Cerebellar cortex (tissue), 1 donor: ENCODE results near the gene CAMK2D.
A peak's percentile ranks its signal among the peaks of the same experiment; 100 is the strongest.

Experiments
- DNase-seq: peaks from one replicate; pipeline ENCODE4 v3.0.0-alpha.2; 2015; ENCODE audit warnings: low spot score

CAMK2D gene

DNA sequence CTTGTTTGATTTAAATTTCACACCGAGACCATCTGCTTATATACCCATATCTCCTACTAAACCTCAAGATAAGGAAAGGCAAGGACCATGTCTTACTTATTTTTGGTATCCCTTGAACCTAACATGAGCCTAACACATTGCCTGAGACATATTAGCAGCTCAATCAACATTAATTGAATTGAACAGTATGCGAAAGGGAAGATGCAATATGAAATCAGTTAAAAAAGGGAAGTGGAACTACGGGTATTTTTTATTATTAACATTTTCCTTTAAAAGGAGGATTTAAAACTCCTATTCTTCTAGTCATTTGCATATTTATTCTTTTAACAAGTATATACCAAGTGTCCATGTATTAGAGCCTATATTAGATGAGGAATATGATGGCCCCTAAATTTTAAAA is 197.0 kb downstream of the CAMK2D start:
- DNase-seq, result no peak

DNA sequence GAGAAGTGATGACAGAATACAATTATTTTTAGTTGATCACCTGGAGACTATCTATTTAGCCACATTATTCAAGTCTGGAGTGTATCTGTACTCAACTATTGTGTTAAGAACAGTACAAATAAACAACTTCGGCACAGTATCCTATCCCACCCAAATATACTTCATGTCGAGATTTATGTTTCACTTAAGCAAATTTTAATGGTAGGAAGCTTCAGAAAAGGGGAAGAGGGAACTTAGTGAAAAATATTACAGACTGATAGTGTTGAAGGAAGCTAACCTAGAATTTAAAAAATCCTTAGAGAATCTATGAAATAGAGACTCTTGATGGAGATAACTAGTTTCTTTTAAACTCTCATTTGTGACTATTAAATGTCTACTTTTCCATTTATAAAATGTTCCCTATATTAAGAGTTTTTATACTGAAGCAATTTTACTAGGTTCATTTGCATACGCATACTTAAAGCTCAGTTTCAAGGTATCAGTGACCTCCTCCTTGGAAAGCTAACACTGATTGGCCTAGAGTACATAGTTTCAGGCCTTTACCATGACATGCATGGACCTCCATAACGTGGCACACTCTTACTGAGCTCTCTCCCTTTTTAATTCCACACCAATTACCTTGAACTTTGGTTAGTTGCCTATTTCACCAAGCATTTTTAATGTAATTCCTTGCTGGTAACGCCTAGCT is 197.7 kb downstream of the CAMK2D start:
- DNase-seq, result no peak

DNA sequence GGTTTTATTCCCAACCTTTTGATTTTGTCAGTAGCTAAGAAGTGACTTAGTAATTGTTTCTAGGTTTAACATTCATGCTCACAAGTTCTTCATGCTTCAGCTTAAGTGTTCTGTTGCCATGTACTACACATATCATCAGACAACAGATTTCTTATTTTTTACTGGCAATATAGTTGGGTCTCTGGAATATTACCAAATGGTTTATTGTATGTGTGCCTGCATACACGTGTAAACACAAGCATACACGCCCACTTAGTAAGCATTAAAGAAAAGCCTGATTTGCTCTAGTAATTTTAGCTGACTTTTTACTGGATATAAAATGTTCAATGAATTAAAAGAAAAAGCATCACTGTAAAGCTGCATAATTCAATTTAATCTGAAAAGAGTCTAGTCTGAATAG is 199.8 kb downstream of the CAMK2D start:
- DNase-seq, result no peak

DNA sequence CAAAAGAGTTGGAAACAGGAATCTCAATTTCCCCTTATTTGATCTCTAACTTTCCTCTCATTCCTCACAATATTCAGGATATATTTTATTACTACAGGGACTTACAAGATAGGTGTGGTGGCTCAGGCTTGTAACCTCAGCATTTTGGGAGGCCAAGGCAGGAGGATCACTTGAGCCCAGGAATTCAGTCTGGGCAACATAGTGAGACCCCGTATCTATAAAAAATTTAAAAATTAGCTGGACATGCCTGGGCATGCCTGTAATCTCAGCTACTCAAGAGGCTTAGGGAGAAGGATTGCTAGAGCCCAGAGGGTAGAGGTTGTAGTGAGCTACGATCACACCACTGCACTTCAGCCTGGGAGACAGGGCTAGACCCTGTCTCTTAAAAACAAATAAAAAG is 200.4 kb downstream of the CAMK2D start:
- no peak for DNase-seq

DNA sequence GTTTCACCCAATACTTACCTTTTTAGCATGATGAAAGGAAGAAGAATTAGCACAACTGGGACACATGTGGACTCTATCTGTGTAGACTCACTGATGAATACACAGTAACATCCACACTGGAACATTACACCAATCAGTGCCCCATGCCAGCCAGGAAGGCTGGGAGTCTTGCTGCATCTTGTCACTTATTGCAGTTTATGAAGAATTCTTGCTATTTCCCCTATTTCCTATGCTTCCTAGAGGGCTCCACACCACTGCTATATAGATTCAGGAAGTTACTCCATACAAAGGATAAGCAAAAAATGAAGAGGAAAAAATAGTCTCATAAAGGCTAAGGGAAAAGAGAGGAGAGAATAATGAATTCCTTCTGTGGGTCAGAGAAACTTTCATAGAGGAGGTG is 201.0 kb downstream of the CAMK2D start:
- no peak for DNase-seq

DNA sequence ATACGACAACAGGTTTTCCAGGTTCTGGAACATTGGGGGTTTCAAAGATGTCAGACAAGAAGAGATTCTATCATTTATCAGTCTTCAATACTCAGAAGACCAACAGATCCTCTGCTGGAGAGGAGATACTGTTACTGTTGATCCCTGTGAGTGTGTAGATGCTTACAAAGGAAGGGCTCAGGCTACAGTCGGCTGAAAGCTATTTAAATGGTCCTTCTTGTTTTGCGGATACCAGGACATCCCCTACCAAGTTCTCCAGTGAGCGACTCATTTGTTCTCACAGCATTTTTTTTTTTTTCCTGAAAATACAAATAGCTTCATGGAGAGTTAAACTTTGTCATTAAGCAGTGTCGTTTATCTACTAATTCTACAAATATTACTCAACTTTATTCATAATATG is 201.6 kb downstream of the CAMK2D start:
- DNase-seq, result no peak

DNA sequence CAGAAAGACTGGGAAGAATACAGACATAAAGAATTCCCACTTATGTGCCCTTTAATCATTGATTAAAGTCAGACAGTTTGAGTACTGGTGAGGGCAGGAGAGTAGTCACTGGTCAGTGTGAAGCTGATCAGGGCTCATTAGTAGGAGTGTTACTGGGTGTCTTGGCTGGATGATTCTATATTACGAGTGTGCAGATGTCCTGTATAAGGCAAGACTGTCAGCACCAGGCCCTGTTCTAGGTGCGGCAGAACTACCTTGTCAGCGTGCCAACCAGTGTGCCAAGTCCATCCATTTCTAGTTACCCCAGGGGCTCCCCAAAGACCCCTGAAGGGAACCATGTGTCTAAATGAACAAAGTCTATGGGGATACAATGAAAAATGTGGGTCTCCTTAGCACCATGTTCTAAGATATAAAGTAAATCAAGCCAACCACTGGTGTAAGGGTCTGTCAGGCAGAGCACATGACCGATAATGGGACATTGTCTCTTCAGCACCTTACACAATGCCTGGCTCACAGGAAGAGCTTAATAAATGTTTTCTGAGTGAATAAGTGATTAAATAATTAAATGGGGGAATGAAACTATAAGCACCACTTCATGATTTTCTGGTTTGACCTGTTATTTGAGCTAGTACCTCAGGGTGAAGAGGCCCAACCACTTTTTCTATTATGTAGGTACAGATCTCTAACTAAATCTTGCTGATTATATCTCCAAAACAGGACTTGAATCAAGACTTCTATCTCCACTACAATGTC is 205.0 kb downstream of the CAMK2D start:
- no peak for DNase-seq

DNA sequence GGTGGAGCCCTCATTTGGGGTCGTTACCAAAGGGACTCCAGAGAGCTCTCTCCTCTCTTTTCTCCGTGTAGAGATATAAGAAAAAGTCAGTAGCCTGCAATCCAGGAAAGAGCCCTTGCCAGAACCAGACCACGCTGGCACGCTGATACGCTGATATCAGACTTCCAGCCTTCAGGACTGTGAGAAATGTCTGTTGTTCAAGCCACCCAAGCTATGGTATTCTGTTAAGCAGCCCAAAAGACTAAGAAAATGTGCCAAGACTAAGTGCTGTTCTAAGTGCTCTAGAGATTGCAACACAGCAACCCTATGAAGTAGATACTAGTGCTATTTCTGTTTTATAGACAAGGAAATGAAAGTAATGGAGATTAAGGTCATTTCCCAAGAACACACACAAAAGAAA is 205.7 kb downstream of the CAMK2D start:
- no peak for DNase-seq

DNA sequence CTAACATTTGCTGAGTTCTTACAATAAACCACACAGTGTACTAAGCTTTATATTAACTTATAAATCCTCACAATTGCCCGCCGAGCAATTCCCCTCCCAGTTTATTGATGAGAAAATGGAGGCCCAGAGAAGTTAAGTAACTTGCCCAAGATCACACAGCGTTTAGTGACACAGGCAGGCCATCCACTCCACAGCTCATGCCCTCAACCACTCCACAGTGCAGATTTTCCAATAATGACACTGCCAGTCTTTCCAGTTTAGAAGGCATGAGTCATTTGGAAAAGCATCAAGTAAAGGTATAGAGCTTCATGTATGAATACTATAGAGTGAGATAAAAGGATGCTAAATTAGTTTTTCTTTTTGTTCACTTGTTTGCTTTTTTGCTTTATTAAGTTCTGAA is 208.5 kb downstream of the CAMK2D start:
- DNase-seq, result no peak

DNA sequence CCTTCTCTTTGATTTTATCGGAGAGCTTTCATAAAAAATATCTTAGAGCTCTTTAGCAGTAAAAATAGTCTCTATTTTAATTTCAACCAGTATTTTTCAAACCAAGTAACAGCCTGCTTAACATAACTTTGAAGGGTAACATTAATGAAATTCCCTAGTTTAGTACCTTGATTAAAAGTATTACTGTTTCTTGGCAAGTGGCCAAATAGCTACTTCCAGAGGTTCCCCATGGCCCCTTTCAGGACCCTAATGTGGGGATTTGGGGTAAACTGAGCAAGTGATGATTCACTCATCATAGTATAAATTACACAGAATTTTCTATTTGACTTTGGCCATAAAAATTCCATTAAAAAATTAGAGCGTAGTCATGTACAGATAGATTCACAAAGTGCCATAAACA is 211.0 kb downstream of the CAMK2D start:
- no peak for DNase-seq

DNA sequence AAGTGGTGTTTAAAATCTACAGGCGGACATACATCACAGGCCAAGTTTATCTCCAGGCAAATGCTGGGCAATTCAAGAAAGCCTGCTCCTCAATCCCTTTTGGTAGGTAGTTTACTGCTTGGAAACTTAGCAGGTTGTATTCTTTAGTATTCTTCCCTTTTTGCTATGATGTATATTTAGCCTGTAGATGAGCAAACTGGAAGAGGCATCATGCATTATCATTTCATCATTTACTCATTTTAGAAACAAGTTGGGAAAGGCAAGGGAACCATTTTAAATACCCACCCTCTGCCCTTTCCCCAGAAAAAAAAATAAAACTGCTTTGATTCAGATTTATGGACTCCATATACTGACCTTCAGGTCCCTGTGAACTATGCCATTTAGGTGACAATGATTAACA is 213.2 kb downstream of the CAMK2D start:
- DNase-seq, result no peak

DNA sequence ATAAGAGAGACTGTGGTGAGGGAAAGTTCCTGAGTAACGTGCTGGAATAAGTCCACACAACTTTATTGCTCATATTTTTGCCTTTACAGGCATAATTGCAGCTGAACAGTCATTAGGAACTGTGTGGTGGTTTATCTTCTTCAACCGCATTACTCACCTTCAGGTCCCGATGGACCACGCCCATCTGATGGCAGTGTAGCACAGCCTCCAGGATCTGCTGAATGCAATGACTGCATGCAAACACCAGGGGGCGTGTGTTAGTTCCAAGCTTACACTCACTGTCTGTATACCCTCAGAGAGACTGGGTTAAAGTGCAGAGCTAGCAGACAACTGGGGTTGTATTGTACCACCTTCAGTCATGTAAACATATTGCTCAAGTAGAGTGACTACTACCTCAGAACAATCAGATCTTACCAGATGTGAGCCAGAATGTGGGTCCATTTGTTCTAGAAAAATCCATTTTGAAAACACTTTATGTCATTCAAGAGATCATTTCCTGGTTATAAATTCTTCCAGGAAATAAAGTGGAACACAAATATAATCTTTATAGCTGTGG is 214.0 kb downstream of the CAMK2D start:
- peak; percentile 86 for DNase-seq

DNA sequence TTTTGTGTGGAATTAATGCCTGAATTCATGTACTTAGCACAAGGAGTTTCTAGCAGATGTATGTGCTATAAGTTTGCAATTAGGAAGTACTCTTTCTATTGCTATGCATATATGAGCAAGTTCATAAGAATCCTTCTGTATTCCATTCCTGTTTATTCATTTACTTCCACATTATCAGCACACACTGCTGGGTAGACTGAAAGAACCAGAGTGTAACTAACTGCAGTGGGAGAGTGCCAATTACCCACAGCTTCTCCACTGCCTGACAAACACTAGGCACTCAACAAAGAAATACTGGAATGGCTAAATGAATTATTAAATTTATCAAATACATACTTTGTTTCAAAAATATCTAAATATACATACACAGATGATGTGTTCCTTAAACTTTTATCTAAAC is 219.6 kb downstream of the CAMK2D start:
- DNase-seq, result peak; percentile 33

DNA sequence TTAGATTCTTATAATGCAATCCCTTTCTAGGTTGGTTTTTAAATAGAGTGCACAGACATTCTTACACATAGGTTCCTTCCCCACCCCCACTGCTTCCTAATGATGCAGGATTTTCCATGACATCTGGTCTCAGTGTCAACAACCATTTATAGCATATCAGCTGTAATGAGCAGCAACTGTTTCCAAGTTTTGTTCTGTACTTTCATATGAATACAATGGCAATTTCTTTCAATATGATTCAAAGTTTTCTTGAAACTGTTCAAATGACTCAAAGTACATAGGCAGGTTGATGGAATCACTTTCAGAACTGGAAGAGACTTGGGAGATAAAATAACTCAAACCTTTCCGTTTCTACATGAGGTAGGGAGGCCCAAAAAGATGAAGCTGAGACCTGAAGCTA is 220.7 kb downstream of the CAMK2D start:
- peak; percentile 30 for DNase-seq

DNA sequence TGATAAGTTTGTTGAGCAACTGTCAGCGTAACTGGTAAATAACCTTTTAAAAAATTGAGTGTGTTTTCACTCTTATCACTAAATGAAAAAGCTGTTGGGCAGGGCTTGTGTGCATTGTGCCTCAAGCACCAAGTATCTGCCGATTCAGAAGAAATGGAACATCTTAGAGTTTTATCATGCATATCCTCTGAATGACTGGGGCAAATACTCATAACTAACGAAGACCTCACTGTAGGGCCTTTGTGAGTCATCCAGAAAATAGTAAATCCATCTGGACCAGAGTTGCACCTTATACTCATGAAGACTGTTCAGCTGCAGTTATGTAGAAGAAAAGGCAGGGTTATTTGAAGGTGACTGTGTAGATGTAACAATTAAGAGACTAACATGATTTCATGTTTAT is 222.1 kb downstream of the CAMK2D start:
- no peak for DNase-seq

DNA sequence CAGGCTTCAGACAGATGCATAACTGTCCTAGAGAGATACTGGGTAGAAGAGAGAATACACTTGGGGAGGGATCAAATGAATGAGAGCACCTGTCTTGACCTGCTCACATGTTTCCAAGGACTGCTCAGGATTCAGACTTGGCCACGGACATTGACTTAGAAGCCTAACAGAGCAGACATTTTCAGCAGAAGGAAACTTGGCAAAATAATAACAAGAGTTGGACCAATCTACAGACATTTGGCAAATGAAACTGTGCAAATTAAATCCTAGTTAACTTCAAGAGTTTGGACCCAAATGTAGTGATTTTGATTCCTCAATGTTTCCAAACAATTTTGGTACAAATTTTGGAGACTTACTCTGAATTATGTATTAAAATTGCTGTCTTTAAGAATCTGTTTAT is 223.9 kb downstream of the CAMK2D start:
- peak; percentile 81 for DNase-seq

DNA sequence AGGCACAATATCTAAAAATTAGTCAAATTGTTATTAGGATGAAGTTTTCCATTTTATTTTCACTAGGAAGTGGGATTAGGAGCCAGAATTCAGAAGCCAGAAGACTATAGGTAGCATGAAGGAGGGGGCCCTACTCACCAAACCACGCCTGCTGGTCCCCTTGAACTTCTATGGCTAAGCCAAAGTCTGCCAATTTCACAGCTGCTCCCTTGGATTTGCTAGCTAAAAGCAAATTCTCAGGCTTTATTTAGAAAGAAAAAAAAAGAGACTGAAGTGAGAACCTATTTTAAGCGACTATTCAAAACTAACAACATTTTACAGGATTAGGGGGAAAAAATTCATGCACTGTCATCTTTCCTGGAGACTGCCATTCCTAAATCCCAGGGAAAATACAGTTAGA is 224.3 kb downstream of the CAMK2D start:
- DNase-seq, result peak; percentile 23

DNA sequence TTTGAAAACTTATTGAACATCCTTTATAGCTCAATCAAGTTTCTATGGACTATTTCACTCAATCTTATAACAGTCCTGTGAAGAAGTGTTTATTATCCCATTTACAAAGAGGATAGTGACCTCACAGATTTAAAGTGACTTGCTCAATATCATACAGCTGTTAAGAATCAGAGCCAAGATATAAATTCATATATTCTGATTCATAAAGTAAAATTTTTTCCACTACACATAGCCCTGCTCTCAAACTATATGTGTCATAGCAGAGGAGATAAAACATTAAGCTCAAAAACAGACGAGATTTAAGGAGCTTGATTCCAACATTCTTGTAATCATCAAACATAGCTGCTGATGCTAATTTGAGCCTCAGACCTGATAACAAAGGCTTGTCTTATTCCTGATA is 226.8 kb downstream of the CAMK2D start:
- no peak for DNase-seq

DNA sequence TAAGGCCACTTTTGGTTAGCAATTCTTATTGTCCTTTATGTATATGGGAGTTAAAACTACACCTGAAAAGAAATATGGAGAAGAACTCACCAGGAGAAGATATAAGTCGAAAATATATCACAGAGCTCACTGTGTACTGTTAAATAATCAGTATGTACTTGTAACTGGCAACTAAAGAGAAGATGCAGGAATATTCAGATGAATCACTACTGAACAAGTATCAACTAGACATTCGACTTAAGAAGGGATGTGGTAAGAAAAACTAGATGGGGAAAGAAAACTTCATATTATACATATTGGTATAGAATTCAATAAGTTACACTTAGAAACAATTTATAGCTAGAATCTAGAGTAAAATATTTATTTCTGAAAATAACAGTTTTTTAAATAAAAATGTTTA is 230.0 kb downstream of the CAMK2D start:
- DNase-seq, result no peak

DNA sequence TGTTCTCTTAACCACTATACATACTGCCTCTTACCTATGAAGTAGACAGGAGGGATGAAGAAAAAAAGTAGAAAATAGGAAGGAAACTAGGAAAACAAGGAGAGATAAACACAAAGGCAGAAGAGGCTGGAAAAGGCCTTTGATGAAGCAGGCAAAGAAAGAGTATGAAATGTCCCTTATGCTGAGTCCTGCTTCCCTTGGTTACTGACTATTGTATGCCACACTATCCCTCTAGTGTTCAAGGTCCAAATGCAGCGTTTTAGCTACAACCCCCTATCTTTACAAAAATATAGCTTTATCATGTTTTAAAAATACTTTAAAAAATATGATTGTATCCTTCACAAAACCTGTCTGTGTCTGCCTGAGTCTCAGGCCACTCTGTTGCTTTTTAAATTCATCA is 233.1 kb downstream of the CAMK2D start:
- no peak for DNase-seq

DNA sequence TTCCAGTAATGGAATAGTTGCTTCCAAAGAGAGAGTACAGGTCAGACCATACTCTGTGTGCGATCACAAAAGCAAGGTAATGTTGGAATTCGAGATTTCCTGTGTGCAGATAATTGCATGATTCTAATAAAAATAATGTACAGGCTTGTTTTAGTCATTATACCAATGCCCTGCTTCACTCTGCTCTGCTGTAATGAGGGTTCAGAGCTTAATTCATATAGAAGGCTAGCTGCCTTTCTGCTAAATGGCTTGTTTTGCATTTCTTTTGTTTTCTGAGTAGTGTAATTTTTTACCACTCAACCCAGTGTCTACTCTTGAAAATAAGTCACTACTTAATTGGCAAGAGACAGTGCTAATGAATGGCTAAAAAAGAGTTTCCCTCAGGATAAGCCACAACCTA is 236.0 kb downstream of the CAMK2D start:
- no peak for DNase-seq

DNA sequence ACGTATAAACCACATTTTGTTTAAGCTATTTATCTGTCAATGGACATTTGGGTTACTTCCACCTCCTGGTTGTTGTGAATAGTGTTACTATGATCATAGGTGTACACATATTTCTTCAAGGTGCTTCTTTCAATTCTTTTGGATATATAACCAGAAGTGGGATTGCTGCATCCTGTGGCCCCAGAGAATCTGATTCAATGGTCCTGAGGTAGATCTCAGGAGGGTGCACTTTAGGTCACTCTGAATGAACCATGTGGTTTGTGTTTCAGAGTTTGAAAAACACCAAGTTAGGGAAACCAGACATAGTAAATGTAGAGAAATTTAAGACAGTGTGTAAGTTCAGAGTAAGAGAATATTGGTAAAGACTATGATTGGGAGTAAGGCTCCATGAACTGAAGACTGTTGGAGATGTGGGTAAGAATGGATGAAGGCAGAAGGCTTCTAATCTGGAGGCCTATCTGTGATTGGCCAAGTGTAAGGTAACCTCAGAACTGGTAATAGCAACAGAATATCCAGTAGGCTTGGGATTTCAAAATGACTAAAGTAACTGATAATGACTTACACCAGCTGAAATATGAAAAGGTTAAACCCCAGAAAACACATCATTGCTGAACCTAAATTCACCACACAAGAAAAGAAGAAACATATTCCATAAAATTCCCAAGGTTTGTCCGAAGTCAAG is 236.9 kb downstream of the CAMK2D start:
- no peak for DNase-seq

DNA sequence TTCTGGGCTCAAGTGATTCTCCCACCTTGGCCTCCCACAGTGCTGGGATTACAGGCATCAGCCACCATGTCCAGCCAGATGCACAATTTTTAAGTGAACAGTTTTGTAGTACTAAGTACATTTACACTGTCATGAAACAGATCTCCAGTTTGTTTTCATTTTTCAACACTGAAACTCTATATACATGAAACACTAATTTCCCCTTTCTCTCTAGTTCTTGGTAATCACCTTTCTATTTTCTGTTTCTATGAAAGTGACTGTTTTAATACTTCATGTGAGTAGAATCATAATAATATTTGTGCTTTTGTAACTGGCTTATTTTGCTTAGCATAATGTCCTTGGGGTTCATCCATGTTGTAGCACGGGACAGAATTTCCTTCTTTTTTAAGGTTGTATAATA is 237.4 kb downstream of the CAMK2D start:
- no peak for DNase-seq
